GM19463 (cell line): Measurements from ENCODE around the gene MRPL51.
"Not testable (repeated sequence)": the region's sequence is repeated elsewhere in the genome, so short reads cannot be mapped to it uniquely, and the experiment has no call there.

Experiments used
- ATAC-seq: cut with Tn5 transposase; IDR thresholded peaks from one replicate; pipeline ENCODE4 v1.9.1; 2021; ENCODE audit warnings: mild to moderate bottlenecking, moderate library complexity; ENCODE audit not compliant: unreplicated experiment

Gene MRPL51

GRCh38 chr12:6492838-6493496, at the start of gene MRPL51:
Gene MRPL51, minus strand, starts transcription at chr12:6493262. Its CDS starts 126 bp downstream, at chr12:6493136.
- peak; percentile 61 for ATAC-seq

- no peak for ATAC-seq
These were observed 49.3 kb upstream of the MRPL51 start for GRCh38 chr12:6542209-6543009.

GRCh38 chr12:6541371-6542165, 48.5 kb upstream of the MRPL51 start:
- no peak for ATAC-seq

- ATAC-seq, result peak; percentile 50
These were observed 47.3 kb upstream of the MRPL51 start for GRCh38 chr12:6540181-6540877.

GRCh38 chr12:6539707-6540134, 46.7 kb upstream of the MRPL51 start:
- no peak for ATAC-seq

GRCh38 chr12:6539314-6539682, 46.2 kb upstream of the MRPL51 start:
- ATAC-seq, result no peak

- ATAC-seq, result no peak
These were observed 45.6 kb upstream of the MRPL51 start for GRCh38 chr12:6538420-6539313.

GRCh38 chr12:6537580-6538419, 44.7 kb upstream of the MRPL51 start:
- not testable (repeated sequence) for ATAC-seq

GRCh38 chr12:6536894-6537579, 44.0 kb upstream of the MRPL51 start:
- no peak for ATAC-seq

- no peak for ATAC-seq
These were observed 43.1 kb upstream of the MRPL51 start for GRCh38 chr12:6535960-6536847.

GRCh38 chr12:6535697-6535946, 42.6 kb upstream of the MRPL51 start:
- no peak for ATAC-seq

GRCh38 chr12:6534945-6535696, 42.1 kb upstream of the MRPL51 start:
- ATAC-seq, result no peak

- no peak for ATAC-seq
These were observed 41.6 kb upstream of the MRPL51 start for GRCh38 chr12:6534695-6534944.

- ATAC-seq, result peak; percentile 57
These were observed 41.0 kb upstream of the MRPL51 start, which contains the start of gene GAPDH for GRCh38 chr12:6533923-6534694. Gene GAPDH, plus strand, starts transcription at chr12:6534517. Its CDS starts 316 bp downstream, at chr12:6534833.

GRCh38 chr12:6533653-6533922, 40.5 kb upstream of the MRPL51 start:
- peak; percentile 18 for ATAC-seq

- peak; percentile 21 for ATAC-seq
These were observed 40.0 kb upstream of the MRPL51 start for GRCh38 chr12:6532927-6533652.
